NT2/D1 (cell line): Measurements from ENCODE around the gene NTRK2.

Experiments
- YY1 ChIP-seq: IDR thresholded peaks from 2 replicates; pipeline ENCODE4 v1.6.1; 2011; ENCODE audit not compliant: insufficient read length, insufficient read depth
- ZNF274 ChIP-seq: IDR thresholded peaks from 2 replicates; pipeline ENCODE4 v1.6.1; 2011; ENCODE audit warnings: mild to moderate bottlenecking, low read depth, low read length

DNA sequence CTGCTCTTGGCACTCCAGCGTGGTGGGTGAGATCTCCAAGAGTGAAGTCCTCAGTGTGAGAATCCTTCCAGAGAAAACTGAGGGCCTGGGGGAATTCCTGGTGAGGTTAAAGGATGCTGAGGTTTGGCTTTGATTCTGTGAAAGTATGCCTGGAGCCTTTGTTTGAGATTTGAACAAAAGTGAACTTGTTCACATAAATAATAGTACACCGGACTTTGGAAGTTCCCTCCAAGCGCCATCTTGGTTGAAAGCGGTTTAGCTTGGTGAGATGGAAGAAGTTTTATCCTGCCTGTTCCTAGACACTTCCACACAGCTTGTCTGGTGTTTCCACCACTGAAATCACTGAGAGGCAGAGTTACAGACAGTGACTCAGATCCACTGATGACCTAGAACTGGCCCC is 286.4 kb downstream of the NTRK2 start:
- TF ChIP-seq YY1 (no peak), ZNF274 (no peak)
